ENCODE results near the gene NTRK2.

The NTRK2 gene

DNA sequence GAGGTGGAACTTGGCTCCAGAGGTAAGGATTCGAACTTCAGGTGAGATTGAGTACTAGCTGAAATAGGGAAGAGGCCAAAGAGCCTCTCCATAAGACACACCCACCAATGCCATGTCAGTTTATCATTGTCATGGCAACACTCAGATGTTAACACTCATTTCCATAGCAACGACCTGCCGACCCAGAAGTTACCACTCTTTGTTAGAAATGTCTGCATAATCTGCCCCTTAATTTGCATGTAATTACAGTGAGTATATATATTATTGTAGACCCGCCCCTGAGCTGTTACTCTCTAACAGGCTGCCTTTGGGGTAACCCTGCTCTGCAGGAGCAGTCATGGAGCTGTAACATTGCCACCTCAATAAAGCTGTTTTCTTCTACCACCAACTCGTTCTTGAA, 10.2 kb upstream of the NTRK2 start:
- no peak for TF ChIP-seq SIN3A (IDR thresholded peaks at IDR 0.05; ENCODE audit: borderline replicate concordance, insufficient read depth, low read length)
- TF ChIP-seq FOXP2 (optimal IDR thresholded peaks at IDR 0.05; ENCODE audit: borderline replicate concordance, extremely low read depth, extremely low read length, insufficient read depth), result no peak
- TF ChIP-seq, protein P1, sequence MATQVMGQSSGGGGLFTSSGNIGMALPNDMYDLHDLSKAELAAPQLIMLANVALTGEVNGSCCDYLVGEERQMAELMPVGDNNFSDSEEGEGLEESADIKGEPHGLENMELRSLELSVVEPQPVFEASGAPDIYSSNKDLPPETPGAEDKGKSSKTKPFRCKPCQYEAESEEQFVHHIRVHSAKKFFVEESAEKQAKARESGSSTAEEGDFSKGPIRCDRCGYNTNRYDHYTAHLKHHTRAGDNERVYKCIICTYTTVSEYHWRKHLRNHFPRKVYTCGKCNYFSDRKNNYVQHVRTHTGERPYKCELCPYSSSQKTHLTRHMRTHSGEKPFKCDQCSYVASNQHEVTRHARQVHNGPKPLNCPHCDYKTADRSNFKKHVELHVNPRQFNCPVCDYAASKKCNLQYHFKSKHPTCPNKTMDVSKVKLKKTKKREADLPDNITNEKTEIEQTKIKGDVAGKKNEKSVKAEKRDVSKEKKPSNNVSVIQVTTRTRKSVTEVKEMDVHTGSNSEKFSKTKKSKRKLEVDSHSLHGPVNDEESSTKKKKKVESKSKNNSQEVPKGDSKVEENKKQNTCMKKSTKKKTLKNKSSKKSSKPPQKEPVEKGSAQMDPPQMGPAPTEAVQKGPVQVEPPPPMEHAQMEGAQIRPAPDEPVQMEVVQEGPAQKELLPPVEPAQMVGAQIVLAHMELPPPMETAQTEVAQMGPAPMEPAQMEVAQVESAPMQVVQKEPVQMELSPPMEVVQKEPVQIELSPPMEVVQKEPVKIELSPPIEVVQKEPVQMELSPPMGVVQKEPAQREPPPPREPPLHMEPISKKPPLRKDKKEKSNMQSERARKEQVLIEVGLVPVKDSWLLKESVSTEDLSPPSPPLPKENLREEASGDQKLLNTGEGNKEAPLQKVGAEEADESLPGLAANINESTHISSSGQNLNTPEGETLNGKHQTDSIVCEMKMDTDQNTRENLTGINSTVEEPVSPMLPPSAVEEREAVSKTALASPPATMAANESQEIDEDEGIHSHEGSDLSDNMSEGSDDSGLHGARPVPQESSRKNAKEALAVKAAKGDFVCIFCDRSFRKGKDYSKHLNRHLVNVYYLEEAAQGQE (IDR thresholded peaks at IDR 0.05; ENCODE audit: insufficient read depth in 1 of 2, low read depth in 2 of 2, low read length in 2 of 2), result no peak
- TF ChIP-seq POLR2AphosphoS5 (IDR thresholded peaks at IDR 0.05; ENCODE audit: low read depth, low read length), result no peak
- TF ChIP-seq TAF1 (IDR thresholded peaks at IDR 0.05; ENCODE audit: borderline replicate concordance, insufficient read depth, low read length), result no peak

GRCh38 chr9:84659773-84660172, 9.8 kb upstream of the NTRK2 start:
- no peak for TF ChIP-seq FOXP2 (optimal IDR thresholded peaks at IDR 0.05; ENCODE audit: borderline replicate concordance, extremely low read depth, extremely low read length, insufficient read depth)
- no peak for TF ChIP-seq POLR2AphosphoS5 (IDR thresholded peaks at IDR 0.05; ENCODE audit: low read depth, low read length)

- TF ChIP-seq POLR2AphosphoS5 (IDR thresholded peaks at IDR 0.05; ENCODE audit: low read depth, low read length) (no peak), TAF1 (IDR thresholded peaks at IDR 0.05; ENCODE audit: borderline replicate concordance, insufficient read depth, low read length) (no peak), FOXP2 (optimal IDR thresholded peaks at IDR 0.05; ENCODE audit: borderline replicate concordance, extremely low read depth, extremely low read length, insufficient read depth) (no peak)
- TF ChIP-seq, protein P1 (IDR thresholded peaks at IDR 0.05; ENCODE audit: insufficient read depth in 1 of 2, low read depth in 2 of 2, low read length in 2 of 2), result no peak
Observed at GRCh38 chr9:84667571-84668195, 1.8 kb upstream of the NTRK2 start.

GRCh38 chr9:84668196-84669012, 1.1 kb upstream of the NTRK2 start:
- no peak for TF ChIP-seq SIN3A (IDR thresholded peaks at IDR 0.05; ENCODE audit: borderline replicate concordance, insufficient read depth, low read length)
- TF ChIP-seq POLR2AphosphoS5 (IDR thresholded peaks at IDR 0.05; ENCODE audit: low read depth, low read length), result no peak
- TF ChIP-seq, protein P1 (IDR thresholded peaks at IDR 0.05; ENCODE audit: insufficient read depth in 1 of 2, low read depth in 2 of 2, low read length in 2 of 2), result no peak
- no peak for TF ChIP-seq FOXP2 (optimal IDR thresholded peaks at IDR 0.05; ENCODE audit: borderline replicate concordance, extremely low read depth, extremely low read length, insufficient read depth)
- TF ChIP-seq TAF1 (IDR thresholded peaks at IDR 0.05; ENCODE audit: borderline replicate concordance, insufficient read depth, low read length), result no peak

DNA sequence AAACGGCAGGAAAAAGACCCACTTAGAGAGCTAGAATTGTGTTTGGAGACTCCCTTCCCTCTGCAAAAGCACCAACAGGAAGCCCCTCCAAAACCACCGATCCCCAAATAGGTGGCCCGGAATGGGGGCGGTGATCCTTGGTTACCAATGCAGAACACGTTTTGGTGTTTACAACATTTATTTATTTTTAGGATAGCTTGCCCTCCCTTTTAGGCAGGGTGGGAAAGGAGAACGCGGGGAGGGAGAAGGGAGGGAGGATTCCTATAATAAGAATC, 579 bp upstream of the NTRK2 start:
- TF ChIP-seq FOXP2 (optimal IDR thresholded peaks at IDR 0.05; ENCODE audit: borderline replicate concordance, extremely low read depth, extremely low read length, insufficient read depth), result no peak
- TF ChIP-seq POLR2AphosphoS5 (IDR thresholded peaks at IDR 0.05; ENCODE audit: low read depth, low read length), result no peak
- TF ChIP-seq SIN3A (IDR thresholded peaks at IDR 0.05; ENCODE audit: borderline replicate concordance, insufficient read depth, low read length), result no peak
- TF ChIP-seq, protein P1 (IDR thresholded peaks at IDR 0.05; ENCODE audit: insufficient read depth in 1 of 2, low read depth in 2 of 2, low read length in 2 of 2), result no peak

All from PFSK-1 (cell line).